GM12801 (cell line): ENCODE measurements around the gene TXNDC11.

Experiments used
- TF ChIP-seq, protein P1 (sequence below): IDR thresholded peaks from one replicate; pipeline ENCODE4 v1.5.1; 2011; ENCODE audit warnings: control low read depth; ENCODE audit not compliant: insufficient read length; ENCODE audit errors: extremely low read depth

Gene TXNDC11

DNA sequence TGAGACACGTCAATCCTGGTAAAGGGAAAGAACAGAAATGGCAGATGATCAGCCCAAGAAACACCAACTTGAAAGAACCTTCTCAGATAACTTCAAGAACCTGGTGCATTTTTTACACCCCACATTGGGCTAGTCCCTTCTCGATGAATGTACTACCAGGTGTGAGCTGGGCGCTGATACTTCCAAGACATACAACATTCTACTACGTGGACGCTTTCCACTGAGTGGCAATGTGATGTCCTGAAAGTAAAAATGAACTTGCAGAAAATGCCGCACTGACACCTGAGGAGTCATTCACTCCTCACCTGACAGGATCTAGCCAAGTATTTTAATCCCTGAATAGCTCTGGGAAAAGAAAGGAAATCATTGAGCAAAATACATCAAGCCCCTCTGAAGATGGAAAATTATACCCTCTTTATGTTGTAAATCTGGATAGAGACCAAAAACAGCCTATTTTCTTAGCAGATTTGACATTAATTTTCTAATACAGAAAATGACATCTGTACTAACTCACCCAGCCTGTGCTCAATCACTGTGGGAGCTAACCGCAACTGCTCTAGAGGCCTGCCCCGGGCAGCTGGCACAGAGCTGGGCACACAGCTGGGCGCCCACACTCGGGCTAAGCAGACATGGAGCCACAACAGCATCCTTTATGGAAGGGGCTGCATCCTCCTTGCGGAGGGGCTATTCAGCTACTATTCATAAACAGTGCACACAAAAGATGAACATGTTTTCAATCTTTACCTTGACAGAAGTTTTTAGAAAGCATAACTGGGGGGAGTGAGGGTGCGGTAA lies 58.2 kb downstream of the TXNDC11 start:
- TF ChIP-seq, protein P1, sequence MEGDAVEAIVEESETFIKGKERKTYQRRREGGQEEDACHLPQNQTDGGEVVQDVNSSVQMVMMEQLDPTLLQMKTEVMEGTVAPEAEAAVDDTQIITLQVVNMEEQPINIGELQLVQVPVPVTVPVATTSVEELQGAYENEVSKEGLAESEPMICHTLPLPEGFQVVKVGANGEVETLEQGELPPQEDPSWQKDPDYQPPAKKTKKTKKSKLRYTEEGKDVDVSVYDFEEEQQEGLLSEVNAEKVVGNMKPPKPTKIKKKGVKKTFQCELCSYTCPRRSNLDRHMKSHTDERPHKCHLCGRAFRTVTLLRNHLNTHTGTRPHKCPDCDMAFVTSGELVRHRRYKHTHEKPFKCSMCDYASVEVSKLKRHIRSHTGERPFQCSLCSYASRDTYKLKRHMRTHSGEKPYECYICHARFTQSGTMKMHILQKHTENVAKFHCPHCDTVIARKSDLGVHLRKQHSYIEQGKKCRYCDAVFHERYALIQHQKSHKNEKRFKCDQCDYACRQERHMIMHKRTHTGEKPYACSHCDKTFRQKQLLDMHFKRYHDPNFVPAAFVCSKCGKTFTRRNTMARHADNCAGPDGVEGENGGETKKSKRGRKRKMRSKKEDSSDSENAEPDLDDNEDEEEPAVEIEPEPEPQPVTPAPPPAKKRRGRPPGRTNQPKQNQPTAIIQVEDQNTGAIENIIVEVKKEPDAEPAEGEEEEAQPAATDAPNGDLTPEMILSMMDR = no peak

DNA sequence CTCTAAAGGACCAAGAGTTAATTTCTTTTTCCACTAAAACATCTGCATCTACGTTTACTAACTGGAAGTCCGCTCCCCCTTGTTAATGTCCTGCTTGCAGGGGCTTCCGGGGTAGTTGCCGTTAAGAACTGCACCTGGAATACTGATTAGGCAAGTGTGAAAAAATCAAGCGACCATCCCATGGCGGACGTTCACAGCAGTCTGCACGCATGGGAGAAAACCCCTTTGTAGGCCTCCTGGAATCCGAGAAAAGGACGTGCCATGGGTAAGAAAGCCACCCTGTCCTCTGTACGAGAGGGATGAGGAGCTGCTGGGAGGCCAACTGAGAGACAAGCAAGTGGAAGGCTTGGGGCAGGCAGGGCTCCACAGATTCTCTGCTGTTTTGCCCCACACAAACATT lies 59.5 kb downstream of the TXNDC11 start:
- TF ChIP-seq, protein P1 = no peak

DNA sequence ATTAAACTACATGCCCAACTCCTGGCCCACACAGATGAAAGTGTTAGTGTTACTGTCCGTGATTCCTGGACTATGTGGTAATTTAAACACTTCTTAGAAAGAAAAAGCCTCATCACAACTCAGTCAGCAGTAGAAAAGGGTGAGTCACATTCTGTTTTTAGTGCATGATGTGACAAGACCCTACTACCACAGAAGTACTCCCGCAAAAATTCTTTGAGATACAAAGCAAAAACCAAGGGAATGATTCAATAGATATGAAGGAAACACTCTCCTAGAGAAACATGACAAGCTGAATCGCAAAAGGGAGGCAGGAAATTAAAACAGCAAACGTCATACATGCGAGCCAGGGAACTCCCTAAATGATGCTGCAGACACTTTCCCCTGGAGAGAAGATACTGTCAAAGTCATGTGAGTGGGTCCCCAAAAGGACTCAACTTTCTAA lies 60.0 kb downstream of the TXNDC11 start:
- TF ChIP-seq, protein P1 = no peak

DNA sequence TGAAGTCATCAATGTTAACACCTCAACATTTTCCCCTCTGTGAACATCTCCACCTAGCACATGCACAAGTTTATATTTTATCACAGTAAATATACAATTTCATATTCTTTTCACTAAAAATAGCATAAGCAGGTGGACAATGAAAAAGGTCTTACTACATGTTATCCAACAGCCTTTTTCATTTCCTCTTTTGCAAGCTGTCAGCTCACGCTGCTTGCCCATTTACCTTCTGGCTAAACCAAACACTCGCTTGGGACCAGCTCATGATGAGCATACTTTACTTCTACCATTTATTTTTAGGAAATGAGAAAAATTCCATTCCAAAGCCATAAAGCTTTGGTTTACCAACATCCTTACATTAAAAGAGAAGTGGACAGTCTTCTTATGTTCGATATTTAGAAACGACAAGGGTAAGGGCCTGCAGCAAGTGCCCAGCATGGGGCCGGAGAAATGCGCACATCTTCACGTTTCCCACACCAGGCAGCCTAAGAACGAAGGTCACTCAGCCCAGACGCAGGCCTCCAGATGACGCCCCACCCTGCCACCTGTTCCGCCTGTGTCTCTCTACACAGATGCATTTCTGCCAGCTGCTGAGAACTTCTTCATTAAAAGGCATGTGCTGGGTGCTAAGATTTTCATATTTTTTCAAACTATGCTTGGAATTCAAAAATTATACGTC lies 60.5 kb downstream of the TXNDC11 start:
- TF ChIP-seq, protein P1 = no peak

DNA sequence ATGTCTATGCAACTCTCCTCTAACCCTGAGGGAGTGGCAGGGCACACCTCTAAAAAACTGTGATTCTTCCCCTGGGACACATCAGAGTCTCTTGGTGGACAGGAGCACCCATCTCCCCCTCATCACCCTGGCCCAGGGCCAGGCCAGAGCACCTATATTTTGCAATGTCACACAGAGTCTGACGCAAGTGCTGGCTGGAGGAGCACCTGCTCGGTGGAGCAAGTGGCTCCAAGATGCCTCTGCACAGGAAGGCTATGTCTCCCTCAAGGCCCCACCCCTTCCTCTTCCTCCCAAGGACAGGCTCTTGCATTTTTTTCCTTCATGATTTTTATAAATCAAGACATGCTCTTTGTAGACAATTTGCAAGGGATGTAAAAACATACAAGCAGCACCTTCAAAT lies 61.1 kb downstream of the TXNDC11 start:
- TF ChIP-seq, protein P1 = no peak

DNA sequence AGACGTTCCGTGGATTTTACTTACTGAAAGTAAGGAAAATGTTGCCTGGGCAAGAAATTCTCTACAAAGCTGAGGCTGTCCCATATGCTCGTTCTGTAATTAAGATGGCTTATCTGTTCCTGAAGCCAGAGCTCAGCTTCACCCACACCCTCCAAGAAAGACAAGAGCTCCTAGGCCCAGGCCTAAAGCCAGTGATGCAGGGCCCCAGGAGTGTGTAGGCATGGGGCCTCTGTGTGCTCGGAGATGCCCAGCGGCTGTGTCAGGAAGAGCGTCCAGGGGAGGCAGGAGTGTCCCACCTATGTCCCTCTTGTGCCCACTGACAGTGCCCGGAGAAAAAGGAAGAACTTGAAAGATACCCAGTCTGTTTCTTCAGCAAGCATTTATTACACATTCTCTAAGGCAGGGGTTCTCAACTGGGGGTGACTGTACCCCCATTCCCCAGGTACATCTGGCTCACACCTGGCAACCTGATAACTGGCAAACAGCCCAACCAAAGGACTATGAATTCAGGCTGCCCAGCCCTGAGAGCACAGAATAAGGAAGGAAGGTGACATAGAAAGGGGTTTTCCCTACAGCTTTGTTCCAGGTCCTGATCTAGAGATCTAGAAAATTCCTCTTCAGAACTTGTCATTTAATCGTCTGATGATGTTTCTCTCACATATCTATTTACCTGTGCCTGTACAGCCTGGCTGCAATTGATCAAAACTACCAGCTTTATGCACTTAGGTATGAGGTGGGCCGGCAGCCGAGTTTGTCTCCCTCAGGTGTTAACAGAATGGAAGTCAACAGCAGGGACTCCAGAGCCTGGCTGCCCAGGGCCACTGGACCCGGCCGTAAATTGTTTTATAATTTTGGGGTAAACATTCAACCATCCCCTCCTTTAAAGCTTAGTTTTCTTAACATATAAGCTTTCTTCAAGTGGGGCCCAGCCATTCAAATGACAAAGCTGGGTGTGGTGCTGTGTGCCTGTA lies 62.4 kb downstream of the TXNDC11 start:
- TF ChIP-seq, protein P1 = no peak

DNA sequence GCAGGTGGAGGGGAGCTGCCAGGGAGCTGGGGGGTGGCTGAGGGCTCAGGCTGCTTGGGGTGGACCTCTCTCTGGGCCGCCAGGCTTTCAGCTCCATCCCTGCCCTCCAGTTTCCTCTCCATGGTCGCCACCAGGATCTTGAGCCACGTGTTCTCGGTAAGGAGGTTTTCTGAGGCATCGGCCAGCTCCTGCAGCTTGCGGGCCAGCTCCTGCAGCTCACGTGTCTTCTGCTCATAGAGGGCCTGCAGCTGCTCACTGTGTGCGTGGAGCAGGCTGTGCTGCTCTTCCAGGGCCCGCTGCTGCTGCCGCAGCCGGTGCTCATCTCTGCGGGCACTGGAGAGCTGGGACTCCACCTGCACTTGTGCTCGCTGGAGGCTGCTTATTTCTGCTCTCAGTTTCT lies 63.4 kb downstream of the TXNDC11 start:
- TF ChIP-seq, protein P1 = no peak
